Rectal smooth muscle tissue (tissue), 1 donor: ENCODE results near the gene HMCN2.
"Not testable (repeated sequence)": the region's sequence is repeated elsewhere in the genome, so short reads cannot be mapped to it uniquely, and the experiment has no call there.

Experiments
- H3K27ac ChIP-seq: one replicate; pipeline ENCODE4 v1.7.0; 2013; ENCODE audit warnings: low read depth, low read length, inconsistent platforms
- H3K27me3 ChIP-seq: one replicate; pipeline ENCODE4 v1.7.0; 2013; ENCODE audit warnings: low read length; ENCODE audit not compliant: control insufficient read depth, insufficient read depth
- H3K36me3 ChIP-seq: one replicate; pipeline ENCODE4 v1.7.0; 2013; ENCODE audit warnings: low read length; ENCODE audit not compliant: control insufficient read depth, insufficient read depth
- H3K4me1 ChIP-seq: one replicate; pipeline ENCODE4 v1.7.0; 2013; ENCODE audit warnings: low read length; ENCODE audit not compliant: control insufficient read depth, insufficient read depth
- H3K4me3 ChIP-seq: one replicate; pipeline ENCODE4 v1.7.0; 2013; ENCODE audit warnings: low read length
- H3K9ac ChIP-seq: one replicate; pipeline ENCODE4 v1.7.0; 2013; ENCODE audit warnings: low read length

The HMCN2 gene

DNA sequence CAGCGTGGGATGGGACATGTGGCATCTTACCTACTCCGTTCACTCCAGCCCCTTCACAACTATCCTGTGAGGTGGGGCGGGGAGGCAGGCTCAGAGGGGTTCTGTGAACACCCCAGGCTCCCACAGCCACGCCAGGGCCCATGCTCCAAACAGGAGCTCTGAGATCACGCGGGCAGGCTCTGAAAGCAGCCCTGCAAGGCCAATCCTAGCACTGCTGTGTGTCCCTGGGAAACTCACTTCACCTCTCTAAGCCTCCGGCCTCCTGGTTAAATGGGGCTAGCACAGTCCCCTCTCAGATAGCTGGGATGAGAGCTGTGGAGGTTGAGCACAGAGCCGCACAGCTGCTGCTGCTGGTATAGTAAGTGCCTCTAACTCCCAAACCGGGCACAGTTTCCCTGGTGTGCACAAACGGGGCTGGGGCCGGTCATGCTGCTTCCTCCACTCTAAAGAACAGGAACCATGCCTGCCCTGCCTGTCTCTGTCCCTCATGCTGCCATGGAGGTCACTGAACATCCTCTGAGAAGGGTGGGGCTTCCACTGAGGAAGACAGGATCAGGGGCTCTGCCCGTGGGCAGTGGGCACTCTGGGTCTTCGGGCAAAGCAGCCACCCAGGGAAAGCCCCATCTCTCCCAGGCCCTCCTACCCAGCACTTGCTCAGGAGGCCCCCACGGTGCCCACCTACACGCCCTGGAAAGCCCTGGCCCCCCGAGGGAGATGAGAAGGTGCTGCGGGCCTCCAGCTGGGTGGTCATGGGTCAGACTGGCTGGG lies 166.2 kb downstream of the HMCN2 start:
- peaks cover 16% of the 10 kb centered on the region for H3K27me3 ChIP-seq
- no peaks in the 10 kb centered on the region for H3K4me1 ChIP-seq

DNA sequence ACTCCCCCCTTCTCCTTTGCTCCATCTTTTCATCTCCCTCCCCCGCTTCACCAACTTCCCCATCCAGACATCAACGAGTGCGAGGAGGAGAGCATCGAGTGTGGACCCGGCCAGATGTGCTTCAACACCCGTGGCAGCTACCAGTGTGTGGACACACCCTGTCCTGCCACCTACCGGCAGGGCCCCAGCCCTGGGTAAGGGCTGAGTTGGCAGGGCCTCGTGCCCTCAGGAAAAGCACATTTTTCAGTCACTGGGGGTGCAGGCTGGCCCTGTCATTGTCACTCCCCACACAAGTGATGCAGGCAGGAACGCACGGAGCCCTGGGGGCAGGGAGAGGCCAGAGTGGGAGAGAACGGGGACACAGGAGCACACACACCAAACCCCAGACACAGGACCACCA lies 166.8 kb downstream of the HMCN2 start:
- H3K27ac ChIP-seq = no peak overlapping the region
- H3K9ac ChIP-seq = no peak overlapping the region
- no peaks in the 10 kb centered on the region for H3K4me1 ChIP-seq
- peaks cover 16% of the 10 kb centered on the region for H3K27me3 ChIP-seq
- no peak overlapping the region for H3K4me3 ChIP-seq
- peaks cover 9% of the 10 kb centered on the region for H3K36me3 ChIP-seq

More for the DNA sequence above, 166.2 kb downstream of the HMCN2 start:
- H3K4me3 ChIP-seq = no peak overlapping the region
- H3K9ac ChIP-seq = no peak overlapping the region
- H3K36me3 ChIP-seq = peaks cover 9% of the 10 kb centered on the region
- H3K27ac ChIP-seq = no peak overlapping the region

DNA sequence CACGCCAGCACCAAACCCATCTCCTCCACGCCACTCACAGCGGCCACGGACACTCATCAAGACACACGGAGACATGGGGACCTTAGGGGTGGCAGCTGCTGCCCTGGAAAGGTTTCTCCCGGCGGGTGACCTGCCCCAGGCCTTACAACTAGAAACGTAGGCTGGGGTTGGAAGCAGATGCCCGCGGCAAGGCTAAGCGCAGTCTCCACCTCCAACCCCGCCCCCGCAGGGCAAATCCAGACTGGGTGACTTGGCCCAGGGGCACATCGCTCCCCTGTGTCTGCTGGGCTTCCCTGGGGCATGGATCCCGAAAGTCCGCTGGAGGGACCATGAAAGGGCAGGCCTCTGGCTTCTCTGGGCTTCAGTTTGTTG lies 167.2 kb downstream of the HMCN2 start:
- Histone ChIP-seq H3K36me3 (peaks cover 9% of the 10 kb centered on the region), H3K9ac (no peak overlapping the region), H3K4me3 (peak overlapping the region; percentile 11)

DNA sequence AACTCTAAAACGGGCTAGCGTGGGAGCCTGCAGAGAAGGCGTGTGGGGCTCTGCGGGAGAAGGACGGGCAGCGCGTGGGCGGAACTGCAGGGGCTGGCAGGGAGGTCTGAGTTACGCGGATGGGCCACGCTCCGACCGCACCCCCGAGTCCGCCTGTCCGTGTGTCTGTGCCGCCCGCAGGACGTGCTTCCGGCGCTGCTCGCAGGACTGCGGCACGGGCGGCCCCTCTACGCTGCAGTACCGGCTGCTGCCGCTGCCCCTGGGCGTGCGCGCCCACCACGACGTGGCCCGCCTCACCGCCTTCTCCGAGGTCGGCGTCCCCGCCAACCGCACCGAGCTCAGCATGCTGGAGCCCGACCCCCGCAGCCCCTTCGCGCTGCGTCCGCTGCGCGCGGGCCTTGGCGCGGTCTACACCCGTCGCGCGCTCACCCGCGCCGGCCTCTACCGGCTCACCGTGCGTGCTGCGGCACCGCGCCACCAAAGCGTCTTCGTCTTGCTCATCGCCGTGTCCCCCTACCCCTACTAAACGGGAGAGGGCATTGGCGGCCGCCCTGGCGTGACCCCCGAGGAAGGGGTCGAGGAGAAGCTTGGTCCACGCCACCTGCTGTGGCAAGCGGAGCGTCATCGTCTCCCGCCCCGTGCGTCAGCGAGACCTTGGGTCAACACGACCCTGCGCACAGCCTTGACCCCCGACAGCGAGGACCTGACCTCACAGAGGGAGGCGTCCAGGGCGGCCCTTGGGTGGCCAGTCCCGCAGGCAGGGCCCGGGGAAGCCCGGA lies 167.8 kb downstream of the HMCN2 start:
- H3K27me3 ChIP-seq = peaks cover 16% of the 10 kb centered on the region
- no peak overlapping the region for H3K27ac ChIP-seq
- no peaks in the 10 kb centered on the region for H3K4me1 ChIP-seq
- H3K36me3 ChIP-seq = peaks cover 9% of the 10 kb centered on the region
- peak overlapping the region; percentile 11 for H3K4me3 ChIP-seq
- no peak overlapping the region for H3K9ac ChIP-seq

More for the DNA sequence above, 167.2 kb downstream of the HMCN2 start:
- Histone ChIP-seq H3K4me1 (no peaks in the 10 kb centered on the region), H3K27ac (no peak overlapping the region), H3K27me3 (peaks cover 16% of the 10 kb centered on the region)

DNA sequence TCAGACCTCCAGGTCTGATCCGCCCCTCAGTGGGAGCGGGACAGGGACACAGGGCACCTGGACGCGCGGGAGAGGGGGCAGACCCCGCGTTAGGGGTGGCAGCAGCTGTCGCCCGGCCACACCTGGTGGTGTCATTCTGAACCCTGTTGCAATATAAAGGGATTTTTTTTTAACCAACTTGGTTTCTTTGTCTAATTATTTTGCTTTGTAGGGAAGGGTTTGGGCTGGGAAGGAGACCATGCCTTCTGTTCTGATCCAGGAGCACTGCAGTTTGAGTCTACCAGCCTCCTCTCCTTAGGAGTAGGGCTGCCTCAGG lies 168.3 kb downstream of the HMCN2 start:
- Histone ChIP-seq H3K36me3 (peaks cover 9% of the 10 kb centered on the region), H3K27ac (no peak overlapping the region), H3K4me1 (no peaks in the 10 kb centered on the region), H3K27me3 (peaks cover 16% of the 10 kb centered on the region), H3K9ac (no peak overlapping the region), H3K4me3 (no peak overlapping the region)

DNA sequence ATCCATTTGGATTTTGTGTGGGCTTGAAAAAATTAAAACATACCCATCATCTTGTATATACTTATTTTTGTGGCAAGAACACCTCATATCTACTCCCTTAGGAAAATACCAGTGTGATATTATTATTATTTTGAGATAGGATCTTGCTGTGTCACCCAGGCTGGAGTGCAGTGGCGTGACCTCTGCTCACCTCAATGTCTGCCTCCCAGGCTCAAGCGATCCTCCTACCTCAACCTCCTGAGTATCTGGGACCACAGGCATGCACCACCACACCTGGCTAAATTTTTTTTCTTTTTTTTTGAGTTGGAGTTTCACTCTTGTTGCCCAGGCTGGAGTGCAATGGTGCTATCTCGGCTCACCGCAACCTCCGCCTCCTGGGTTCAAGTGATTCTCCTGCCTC lies 169.1 kb downstream of the HMCN2 start:
- H3K36me3 ChIP-seq = not testable (repeated sequence)
- peaks cover 16% of the 10 kb centered on the region for H3K27me3 ChIP-seq

DNA sequence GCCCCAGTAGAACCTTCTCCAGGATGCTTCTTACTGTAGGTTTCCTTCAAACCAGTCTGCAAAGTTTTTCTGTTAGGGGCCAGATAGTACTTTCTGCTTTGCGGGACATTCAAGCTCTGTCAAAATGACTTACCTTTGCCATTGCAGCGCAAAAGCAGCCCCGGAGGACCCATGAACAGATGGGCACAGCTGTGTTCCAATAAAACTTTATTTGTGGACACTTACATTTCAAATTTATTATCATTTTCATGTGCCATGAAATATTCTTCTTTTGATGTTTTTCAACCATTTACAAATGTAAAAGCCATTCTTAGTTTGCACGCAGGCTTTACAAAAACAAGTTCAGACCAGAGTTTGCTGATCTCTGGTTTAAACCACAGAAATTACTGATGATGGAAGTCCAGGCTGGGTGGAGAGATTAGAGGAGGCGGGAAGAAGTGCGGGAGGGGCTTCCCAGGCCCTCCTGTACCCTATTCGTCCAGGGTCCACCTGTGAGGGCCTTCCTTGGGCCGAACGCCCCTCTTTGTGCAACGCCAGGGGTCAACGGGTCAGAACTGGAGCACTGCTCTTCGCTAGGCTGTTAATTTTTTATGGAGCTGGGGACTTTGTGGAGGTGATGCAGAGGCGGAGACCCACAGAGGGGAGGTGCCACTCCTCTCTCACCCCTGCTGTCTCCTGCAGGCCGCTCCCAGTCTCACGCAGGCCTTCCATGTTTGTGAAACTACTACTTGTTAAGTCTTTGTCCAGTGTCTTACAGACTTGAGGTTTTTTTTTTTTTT lies 171.6 kb downstream of the HMCN2 start:
- no peak overlapping the region for H3K27ac ChIP-seq

More for the DNA sequence above, 169.1 kb downstream of the HMCN2 start:
- not testable (repeated sequence) for H3K4me1 ChIP-seq, H3K27ac ChIP-seq, H3K4me3 ChIP-seq, H3K9ac ChIP-seq

DNA sequence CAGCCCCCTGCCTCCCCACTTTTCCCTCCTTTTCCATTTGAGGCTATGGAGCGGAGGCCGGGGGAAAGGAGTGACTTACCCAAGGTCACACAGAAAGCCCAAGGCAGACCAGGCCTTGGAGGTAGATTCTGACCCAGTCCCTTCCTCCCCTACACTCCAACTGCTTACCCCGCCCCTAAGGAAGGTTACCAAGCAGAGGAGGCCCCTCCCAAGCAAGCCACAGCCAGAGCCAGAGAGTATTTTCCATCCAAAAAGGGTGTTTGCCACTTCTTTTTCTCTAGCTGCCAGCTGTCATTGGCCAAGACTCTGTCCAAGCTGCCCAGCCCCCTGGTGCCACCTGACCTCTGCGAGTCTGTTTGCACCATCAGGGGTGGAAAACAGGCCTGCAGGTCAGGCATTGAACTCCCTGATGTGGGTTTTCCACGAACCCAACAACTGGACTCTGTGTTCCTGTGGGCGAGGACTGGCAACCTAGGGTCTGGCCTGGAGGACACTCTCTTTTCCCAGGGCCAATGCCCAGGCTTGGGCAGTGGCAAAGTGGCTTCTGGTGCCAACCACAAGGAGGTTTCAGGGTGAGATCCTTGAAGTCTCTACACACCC lies 172.9 kb downstream of the HMCN2 start:
- Histone ChIP-seq H3K9ac (no peak overlapping the region), H3K4me3 (no peak overlapping the region), H3K27ac (no peak overlapping the region), H3K36me3 (no peaks in the 10 kb centered on the region), H3K4me1 (no peaks in the 10 kb centered on the region), H3K27me3 (peaks cover 8% of the 10 kb centered on the region)

More for the DNA sequence above, 171.6 kb downstream of the HMCN2 start:
- Histone ChIP-seq H3K27me3 (peaks cover 13% of the 10 kb centered on the region), H3K4me1 (no peaks in the 10 kb centered on the region), H3K9ac (no peak overlapping the region), H3K36me3 (no peaks in the 10 kb centered on the region), H3K4me3 (no peak overlapping the region)

DNA sequence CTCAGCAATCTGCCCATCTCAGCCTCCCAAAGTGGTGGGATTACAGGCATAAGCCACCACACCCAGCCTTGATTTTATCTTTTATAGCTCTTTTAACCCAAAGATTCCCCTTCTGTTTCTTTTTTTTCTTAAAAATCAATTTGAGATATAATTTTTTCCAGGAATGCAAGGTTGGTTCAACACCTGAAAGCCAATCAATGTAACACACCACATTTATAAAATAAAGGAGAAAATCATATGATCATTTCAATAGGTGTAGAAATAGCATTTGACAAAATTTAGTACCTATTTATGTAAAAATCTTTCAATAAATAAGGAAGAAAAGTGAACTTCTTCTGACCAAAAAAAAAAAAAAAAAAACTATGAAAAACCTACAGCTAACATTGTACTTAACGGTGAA lies 175.5 kb downstream of the HMCN2 start:
- Histone ChIP-seq H3K4me3 (no peak overlapping the region), H3K4me1 (peaks cover 9% of the 10 kb centered on the region), H3K36me3 (no peaks in the 10 kb centered on the region), H3K27me3 (no peaks in the 10 kb centered on the region), H3K27ac (no peak overlapping the region), H3K9ac (no peak overlapping the region)

DNA sequence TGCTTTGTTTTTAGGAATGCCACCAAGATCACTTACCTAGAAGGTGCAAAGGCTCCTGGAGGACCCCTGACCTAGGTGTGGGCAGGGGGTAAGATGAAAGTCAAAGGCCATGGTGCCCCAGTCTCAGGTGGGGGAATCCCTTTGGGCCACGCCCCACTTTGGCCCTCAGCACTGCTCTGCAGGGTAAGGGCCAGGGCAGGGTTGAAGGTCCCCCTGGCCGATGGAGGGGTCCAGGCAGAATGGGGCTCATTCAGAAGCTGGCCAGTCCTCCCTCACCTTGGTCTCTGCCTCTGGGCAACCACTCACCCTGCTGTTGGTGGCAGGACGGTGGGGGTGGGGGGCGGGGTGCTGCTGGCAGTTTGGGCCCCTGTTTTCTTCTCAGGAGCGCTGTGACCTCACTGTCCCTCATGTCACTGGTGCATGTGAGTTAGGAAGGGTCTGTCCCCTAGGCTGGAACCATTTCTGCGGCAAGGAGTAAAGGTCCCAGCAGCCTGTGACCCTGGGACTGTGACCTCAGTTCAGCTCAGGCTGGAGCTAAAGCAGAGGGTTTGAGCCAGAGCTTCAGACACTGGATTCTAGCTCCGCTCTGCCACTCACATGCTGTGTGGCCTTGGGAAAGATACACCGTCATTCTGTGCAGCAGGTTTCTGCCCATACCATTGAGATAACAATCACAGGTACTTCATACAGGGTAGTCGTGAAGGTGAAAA lies 177.3 kb downstream of the HMCN2 start:
- Histone ChIP-seq H3K4me1 (peaks cover 21% of the 10 kb centered on the region), H3K9ac (no peak overlapping the region), H3K36me3 (no peaks in the 10 kb centered on the region), H3K27me3 (no peaks in the 10 kb centered on the region), H3K4me3 (no peak overlapping the region), H3K27ac (no peak overlapping the region)

DNA sequence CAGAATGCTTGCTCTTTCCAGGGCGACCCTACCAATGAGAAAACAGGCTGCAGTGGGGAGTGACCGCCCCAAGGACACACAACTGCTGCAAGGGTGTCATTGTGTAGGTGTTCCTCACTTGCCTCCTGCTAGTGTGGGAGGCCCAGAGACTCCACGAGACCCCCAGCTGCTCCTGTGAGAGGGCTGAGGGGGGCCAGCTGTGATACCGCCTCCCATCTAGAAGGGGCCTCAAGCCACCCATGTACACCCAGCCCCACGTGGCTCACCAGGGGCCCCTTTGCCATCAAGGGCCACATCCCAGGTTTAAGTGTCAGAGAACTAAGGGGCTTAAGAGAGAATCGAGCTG lies 177.9 kb downstream of the HMCN2 start:
- Histone ChIP-seq H3K36me3 (no peaks in the 10 kb centered on the region), H3K4me3 (no peak overlapping the region), H3K9ac (no peak overlapping the region), H3K27me3 (no peaks in the 10 kb centered on the region), H3K27ac (no peak overlapping the region), H3K4me1 (peaks cover 22% of the 10 kb centered on the region)
